NCI-H2171 treated with DMSO at 0.1 percent for 48 hours (cell line): ENCODE measurements around the gene BRCA2.

ENCODE experiments used
- DNase-seq: peaks from one replicate; lab custom pipeline; 2025; lab: John Stamatoyannopoulos, UW

The BRCA2 gene

DNA sequence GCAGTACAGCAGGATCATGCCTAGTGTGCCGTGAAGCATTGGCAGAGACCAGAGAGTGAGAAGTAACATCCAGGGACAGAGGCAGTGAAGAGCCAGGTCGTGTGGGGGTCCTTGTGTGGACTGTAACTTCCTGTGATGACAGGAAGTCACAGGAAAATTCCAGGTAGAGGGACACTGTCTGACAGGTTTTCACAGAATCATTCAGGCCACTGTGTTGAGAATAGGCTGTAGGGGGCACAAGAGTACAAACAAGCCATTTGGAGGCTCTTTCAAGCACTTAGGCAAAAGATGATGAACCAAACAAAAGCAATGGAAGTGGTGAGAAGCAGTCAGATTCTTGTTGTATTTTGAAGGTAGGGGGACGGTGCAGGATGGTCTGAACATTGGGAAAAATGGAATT, 66.2 kb downstream of the BRCA2 start:
- DNase-seq: peak; percentile 3

DNA sequence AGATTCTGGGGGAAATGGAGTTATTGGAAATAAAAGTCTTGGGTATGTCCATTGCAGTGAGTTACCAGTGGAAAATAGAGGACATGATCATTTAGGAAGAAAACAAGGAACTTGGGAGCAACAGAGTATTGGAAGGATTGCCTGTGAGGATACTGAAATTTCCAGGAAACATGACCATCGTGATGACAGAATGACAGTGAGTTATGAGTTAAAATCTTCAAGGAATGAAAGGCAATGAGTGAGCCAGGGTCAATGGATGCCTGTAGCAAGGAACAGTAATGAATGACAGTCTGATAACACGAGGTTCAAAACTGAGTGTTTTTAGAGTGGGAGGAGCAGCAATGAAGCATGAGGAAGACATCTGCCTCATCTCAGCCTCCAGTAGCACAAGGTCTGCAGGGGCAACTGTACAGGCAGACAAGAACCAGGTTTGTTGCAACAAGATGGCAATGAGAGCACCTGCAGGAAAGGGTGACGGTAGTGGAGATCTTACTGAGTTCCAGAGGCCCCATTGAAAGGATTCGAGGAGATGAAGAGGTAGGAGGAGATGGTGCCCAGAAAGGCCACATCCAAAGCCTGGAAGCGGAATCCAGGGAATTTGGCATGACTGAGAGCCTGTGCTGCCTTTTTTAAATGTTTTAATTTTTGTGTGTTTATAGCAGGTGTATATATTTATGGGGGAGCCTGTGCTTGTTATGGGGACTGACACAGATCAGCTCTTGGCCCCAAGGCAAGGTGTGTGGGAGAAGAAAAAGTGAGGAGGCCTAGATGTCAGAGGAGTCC, 68.7 kb downstream of the BRCA2 start:
- DNase-seq: peak; percentile 14

DNA sequence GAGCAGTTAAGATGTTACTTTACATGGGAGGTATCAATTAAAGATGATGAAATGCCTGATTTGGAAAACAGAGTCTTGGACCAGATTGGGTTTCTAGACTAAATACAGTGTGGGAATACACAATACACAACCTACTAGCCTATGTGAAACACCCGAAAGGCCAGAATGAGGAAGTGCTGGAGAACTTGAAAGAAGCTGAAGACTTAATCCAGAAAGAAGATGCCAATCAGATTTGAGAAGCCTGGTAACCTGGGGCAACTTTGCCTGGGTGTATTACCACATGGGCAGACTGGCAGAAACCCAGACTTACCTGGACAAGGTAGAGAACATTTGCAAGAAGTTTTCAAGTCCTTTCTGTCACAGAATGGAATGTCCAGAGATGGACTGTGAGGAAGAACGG, 69.4 kb downstream of the BRCA2 start:
- no peak for DNase-seq

DNA sequence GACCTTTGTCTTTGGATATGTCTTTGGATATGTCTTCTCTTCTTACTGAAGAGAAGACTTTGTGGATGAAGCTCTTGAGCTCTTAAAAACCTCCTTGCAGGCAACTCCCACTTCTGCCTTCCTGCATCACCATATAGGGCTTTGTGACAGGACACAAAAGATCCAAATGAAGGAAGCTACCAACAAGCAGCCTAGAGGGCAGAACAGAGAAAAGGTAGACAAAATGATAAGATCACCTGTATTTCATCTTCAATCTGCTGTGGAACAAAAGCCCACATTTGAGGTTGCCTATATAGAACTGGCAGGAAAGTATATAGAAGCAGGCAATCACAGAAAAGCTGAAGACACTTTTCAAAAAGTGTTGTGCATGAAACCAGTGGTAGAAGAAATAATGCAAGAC, 70.1 kb downstream of the BRCA2 start:
- DNase-seq: no peak

DNA sequence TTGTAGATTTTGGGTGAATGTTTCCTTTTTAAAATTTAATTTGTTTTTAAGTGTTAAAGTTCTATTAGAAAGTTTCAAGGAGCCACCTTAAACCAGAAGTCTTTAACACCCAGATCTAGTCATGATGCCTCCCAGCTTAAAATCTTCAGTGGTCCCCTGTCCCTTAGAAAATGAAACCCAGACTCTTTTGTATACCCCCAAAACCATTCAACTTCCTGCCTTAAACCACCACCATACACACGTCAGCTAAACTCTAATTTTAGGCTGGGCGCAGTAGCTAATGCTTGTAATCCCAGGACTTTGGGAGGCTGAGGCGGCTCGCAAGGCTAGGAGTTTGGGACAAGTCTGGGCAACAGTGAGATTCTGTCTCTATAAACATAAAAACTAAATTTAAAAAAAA, 74.7 kb downstream of the BRCA2 start:
- DNase-seq: no peak

DNA sequence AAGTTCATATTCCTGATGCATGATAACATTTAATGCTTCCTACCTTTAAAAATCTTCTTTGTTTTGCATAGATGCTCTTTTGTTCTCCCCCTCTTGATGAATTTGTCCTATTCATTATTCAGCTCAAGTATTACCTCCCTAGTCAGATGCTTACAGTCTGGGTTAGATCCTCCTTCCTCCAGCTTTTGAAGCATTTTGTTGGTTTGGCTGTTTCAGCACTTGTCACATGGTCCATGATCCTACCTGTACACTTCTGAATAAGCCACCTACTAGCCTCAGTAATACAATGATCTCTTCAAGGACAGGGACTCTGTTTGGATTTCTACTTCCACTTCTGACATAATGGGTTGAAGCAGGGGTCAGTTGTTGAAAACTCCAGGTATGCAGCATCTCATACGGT, 75.2 kb downstream of the BRCA2 start:
- DNase-seq: no peak

DNA sequence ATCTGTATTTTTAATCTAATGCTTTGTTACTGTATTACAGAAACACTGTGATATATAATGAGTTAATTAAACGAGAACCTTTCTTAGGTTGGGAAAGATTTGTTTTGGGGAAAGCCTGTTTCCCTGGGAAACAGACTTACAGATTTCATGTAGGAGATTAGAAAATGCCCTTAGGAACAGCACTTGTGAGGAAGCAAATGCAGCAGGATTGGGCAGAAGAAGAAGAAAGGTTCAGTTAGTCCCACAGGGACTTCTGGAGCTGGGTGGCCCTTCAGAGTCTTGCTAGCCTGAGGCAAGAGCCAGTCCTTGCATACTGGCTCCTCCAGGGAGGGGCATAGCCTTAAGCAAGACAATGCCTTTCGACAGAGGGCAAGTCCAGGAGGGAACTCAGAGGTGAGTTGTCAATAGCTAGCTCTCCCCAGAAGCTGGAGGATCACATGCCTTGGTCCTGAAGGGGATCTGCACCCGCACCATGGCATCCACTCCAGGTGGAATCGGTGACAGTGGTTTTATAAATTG, 75.9 kb downstream of the BRCA2 start:
- DNase-seq: no peak

DNA sequence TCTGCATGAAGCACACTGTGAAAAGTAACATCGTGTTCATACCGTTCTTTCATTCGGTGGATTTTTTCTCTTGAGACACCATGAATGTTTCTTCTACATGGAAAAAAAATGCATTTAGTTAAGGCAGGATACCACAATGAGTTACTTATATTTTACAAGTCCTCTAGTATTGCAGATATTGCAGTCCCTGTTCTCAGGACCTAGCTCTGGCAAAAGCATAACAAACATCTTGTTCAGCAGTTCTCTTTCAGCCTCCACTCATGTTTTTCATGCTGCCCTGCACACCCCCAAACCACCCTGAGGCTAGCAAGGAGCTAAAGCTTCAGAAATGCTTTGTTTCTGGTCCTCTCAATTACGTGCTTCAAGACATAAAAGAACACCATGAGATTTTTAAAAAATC, 87.8 kb downstream of the BRCA2 start:
- no peak for DNase-seq

DNA sequence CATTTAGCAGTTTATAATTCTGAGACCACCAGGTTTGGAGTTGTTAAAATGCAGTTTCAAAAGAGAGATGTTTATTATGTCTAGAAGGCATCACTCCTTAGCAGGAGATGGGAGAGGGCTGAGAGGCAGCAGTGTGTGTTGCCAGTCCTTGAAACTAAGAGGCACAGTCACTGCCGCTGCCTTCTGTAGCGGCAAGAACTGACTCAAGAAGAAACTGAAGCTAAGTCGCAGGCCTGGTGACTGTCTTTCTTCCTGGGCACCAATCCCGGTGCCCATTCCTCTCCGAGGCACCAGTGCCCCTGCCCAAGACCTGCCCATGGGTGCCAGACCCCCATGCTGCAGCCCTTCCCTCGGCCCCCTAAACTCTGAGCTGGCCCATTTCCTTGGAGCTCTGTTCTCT, 92.5 kb downstream of the BRCA2 start:
- DNase-seq: no peak

DNA sequence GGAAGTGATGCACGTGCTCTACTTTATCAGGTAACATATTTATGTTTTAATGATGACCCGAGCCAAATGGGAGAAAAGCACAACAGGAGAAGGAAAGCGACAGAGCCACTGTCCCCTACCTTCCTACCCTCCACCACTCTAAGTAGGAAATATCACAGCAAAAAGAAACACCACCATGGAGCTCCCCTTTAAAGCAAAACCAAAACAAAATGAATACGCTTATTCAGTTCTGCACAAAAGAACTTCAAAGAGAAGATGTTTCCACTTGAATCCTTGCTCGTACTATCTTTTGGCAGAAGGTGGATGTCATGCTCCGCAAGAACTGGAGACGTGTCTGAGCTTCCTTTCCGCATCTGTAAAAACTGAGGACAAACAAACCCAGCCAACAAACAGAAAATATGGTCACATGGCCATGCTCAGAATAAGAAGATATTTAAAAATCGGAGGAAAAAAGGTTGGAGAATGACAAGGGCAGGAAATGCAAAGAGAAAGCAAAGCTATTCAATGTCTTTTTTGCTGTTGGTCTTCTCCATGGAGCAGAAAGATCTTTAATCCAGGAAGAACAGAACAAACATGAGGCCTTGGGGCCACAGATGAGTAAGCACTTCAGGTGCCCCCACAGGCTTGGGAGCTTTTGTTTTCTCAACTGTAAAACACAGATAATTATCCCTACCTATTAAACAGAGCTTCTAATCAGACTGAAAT, 93.1 kb downstream of the BRCA2 start:
- no peak for DNase-seq

DNA sequence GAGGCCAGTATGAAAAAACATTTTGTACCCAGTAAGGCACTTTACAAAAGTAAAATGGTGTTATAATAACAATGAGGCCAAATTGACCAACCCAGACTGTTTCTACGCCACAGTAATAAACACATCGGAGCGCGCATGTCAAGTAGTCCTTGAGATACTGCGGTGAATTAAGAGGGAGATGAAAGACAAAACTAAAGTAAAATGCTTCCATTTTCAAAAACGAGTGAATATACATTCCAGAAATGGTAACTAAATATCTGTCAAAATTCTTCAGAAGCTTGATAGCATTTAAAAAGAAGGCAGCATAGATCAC, 93.6 kb downstream of the BRCA2 start:
- no peak for DNase-seq

DNA sequence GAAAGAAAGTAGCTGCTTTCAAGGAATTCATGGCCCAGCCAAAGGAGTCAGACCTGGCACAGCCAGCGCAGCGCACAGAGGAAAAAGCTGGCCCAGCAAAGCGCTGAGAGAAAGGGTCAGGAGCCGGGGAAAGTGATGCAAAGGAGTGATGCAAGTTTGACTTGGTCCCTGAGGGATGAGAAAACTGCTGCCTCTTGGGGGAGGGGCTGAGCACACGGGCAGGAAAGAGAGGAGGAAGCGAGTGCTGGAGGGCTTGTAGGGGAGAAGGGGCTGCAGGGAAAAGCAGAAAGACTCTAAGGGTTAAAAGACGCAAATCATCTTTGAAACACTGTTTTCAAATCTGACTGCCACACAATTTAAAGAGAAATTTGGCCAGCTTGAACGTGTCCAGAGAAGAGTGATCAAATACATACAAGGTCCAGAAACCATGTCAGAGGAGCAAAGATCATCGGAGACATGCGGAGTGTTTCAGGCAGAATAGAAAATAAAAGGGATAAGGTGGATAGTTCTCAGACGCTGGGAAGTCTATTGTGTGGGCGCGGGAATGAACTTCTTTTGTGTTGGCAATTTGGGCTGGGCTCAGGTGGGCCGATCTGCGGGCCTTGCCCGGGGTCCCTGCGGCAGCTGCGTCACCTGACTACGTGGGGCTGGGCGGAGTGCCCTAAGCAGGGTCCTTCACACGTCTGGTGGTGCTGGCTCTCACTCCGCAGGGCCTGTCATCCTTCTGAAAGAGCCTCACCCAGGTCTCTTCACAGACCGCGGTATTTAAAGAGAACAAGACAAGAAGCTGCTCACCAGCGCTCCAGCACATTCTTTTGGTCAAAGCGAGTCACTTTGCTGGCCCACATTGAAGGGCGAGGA, 94.5 kb downstream of the BRCA2 start:
- no peak for DNase-seq

DNA sequence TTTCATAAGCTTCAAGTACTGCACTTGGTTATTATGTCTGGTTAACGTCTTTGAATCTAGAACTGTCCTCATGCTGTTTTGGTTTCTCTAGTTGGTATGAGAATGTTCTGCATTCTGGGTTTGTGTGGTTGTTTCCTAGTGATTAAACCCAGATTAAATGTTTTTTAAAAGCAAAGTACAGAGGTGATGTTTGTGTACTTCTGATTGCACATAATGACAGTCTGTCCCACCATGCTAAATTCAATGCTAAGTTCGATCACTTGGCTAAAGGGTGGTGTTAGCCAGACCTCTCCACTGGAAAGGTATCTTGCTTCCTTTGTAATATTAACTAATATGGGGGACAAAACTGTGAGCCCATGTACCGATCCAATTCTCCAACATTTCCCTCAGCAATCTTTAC, 98.0 kb downstream of the BRCA2 start:
- no peak for DNase-seq

DNA sequence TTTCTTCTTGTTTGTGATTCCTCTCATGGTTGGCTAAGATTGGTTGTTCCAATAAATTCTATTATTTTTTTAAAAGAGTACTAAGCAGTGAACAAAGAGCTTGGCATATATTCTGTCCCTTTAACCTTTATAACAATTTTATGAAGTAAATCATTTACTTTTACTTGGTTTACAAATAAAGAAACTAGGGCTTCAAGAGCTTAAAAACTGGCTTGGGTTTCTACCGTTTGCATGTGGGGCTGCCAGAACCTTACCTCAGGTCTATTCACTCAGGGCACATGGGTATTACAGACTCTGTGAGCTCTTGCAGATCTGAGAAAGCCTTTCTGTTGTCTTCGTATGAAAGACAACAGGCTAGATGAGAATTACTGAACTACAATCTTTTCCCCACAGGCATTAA, 99.3 kb downstream of the BRCA2 start:
- no peak for DNase-seq

DNA sequence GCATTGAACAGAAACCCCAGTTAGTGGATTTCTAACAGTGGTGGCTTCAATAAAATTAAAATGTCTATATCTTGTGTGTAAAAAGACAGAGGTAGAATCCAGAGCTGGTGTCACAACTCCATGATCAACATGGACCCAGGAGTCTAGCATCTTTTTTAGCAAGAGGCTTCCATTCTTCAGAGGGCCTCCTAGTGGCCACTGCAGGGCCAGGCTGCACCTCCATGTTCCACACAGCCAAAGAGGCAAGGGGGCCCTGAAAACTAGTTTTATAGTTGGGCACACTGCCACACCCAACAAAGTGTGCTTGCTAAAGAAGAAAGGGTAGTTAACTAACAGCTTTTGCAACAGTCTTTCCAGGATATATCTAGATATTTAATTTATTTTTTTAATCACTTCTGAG, 99.7 kb downstream of the BRCA2 start:
- DNase-seq: no peak

DNA sequence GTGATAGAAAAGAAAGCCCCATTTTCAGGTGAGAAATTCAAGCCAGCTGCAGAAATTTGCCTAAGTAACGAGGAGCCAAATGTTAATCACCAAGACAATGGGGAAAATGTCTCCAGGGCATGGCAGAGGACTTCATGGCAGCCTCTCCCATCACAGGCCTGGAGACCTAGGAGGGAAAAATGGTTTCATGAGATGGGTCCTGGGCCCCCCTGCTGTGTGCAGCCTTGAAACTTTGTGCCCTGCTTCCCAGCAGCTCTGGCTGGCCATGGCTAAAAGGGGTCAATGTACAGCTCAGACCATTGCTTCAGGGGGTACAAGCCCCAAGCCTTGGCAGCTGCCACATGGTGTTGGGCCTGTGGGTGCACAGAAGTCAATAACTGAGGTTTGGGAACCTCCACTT, 102.7 kb downstream of the BRCA2 start:
- DNase-seq: no peak

DNA sequence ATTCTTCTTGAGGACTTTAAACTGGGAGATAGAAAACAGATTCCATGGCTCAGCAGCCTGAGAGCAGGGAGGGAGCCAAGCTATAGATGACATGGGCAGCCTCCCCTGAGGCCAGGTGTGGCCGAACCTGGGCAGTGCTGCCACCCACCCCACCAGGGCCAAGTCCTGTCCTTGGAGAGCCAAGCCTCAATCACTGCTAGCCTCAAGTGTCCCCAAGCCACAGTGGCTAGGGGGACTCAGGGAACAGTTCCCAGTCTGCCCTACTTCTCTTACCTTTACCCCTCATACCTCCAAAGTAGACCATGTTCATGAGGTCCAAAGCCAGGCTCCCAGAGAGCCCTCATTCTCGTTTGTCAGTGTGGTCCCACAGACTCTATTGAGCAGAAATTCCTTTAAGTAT, 104.6 kb downstream of the BRCA2 start:
- no peak for DNase-seq

DNA sequence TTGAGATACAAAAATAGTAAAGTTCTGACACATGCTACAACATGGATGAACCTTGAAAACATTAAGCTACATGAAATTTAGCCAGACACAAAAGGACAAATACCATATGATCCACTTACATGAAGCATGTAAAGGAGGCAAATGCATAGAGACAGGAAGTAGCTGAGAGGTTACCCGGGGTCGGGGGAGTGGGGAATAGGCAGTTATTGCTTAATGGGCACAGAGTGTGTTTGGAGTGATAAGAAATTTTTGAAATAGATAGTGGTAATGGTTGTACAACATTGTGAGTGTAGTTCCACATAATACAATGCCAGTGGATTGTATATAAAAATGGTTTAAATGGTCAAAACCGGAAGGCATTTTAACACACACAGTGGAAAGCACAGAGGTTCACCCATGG, 108.3 kb downstream of the BRCA2 start:
- no peak for DNase-seq

DNA sequence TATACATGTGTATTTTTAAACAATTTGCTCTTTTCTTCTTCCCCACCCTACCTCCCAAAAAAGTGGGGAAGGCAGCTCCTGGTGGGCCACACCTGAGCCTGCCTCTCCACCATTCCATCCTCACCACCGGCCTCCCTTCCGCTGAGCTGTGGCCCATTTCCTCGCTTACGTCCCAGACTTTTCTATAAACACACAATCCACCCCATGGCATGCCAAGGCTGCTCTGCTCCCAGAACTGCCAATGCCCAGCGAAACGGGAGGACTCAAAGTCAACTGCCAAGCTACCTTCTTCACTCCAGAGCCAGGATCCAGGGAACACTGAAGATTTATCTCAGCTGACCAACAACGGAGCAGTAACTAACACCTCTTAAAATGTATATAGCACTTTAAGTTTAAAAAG, 109.8 kb downstream of the BRCA2 start:
- no peak for DNase-seq

DNA sequence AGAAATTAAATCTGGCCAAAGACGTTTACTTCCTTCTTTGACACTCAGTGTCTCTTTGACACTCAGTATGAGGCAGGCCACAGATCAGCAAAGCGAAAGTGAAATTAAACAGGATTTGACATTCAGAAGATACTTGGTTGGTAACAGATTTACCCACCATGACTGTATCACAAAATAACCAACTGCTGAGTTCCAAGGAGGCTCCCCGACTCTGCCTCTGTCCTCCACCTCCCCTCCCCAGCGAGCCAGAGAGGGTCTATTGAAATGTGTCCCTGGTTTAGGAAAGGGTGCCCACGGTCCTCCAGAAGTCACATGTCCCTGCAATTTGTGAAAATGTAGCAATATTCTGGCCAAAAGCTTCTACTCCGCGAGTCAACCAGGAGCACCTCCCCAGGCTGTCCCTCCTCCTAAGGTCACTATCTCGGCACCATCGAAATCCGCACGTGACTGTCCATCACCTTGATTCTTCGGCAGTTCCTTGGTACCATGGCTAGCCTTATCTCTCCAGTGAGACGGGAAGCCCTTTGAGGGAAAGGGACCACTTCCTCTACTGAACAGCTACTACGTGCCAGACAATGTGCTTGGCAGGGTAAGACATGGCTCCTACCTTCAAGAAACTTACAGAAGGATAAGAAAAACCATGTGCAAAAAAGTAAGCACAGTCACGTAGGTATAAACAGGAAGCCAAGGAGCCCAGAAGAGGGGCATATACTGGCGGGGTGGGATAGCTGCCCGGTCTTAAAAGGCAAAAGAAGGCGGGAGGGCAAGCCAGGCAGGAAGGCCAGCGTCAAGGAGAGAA, 111.1 kb downstream of the BRCA2 start:
- no peak for DNase-seq

DNA sequence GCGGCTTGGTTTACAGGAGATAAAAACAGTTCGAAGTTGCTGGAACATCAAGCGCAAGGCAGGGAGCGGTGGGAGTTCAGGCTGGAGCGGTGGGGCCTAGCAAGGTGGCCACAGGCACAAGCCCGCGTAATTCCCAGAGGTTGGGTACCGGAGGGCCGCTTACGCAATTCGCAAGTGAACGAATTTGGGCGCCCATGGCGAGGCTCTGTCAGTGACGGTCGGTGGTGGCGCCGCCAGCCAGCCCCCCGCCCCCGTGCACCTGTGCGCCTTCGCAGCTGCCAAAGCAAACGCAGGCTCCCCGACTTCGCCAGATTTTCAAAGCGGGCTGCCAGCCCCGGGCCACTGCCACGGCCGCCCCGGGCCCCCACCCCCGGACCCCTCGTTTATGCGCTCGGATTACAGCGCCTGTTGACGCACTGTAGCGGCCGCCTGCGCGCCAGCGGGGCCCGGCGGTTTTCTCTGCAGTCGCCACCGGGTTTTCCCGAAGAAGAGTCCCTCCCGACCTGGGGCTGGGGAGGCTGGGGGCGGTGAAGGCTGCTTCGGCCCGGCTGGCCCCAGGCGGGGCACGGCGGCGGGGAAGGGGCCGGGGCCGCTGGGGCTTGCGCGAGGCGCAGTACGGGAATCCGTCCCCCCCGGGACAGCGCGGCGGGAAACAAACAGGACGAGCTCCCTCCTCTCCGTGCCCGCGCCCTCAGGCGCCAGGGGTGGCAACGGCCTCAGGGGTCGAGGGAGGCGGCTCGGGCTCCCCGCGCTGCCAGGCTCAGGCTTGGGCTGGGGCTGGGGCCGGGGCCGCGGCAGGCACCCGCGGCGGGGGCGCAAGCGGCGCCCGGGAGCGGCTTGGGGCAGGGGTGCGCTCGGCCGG, 111.9 kb downstream of the BRCA2 start:
- DNase-seq: peak; percentile 34
